Measurements from ENCODE around the gene CTTNBP2.

Gene CTTNBP2

GRCh38 chr7:117802660-117803059, 70.6 kb downstream of the CTTNBP2 start:
- DNase-seq (ENCODE audit: low spot score in 2 of 2) = no peak
- Histone ChIP-seq H3K4me1 (no peaks in the 10 kb centered on the region), H3K9me3 (no peaks in the 10 kb centered on the region), H3K27me3 (ENCODE audit: low read depth) (no peaks in the 10 kb centered on the region), H3K36me3 (replicated peaks) (no peaks in the 10 kb centered on the region), H3K4me3 (no peak overlapping the region)
- in situ Hi-C loops (cut with MboI; ENCODE audit: low sequenced_read_pairs) = no loop called here

DNA sequence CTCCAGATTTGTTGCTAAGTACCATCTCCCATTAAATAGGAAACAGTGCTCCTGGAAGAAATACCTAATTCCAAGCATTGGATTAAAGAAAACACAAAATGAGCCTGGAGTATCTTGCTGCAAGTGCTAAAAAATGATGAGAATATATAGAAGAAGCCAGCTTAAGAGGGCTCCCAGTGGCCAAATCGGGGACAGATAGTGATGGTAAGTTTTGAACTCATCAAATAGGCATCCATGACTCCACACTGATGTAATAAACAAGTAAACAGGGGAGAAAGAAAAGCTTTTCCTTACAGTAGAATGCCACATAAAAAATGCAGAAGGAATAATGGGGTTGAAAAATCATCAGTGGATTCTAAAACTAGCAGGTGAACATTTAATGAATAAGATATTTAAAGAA, 72.4 kb downstream of the CTTNBP2 start:
- DNase-seq (ENCODE audit: low spot score in 2 of 2) = no peak
- in situ Hi-C loops (cut with MboI; ENCODE audit: low sequenced_read_pairs) = no loop called here
- no peaks in the 10 kb centered on the region for H3K4me1 ChIP-seq
- H3K27me3 ChIP-seq (ENCODE audit: low read depth) = no peaks in the 10 kb centered on the region
- no peak overlapping the region for H3K4me3 ChIP-seq
- no peaks in the 10 kb centered on the region for H3K36me3 ChIP-seq (replicated peaks)
- no peaks in the 10 kb centered on the region for H3K9me3 ChIP-seq

DNA sequence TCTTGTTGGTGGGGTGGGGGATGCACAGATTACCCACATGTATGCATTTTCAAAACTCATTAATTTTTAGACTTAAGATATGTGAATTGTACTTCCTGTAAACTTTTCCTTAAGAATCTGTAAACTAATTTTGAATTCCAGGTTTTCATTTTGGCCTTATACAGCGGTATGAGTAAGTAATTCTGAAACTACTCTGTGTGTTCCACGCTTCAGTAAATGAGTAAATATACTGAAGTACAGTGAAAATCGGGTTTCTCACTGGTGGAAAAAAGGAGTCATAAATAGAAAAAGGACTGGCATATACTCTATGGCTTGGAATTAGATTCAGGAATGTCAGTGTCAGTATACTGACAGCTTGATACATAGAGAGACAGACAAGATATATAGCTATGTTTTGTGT, 72.8 kb downstream of the CTTNBP2 start:
- H3K36me3 ChIP-seq (replicated peaks) = no peaks in the 10 kb centered on the region
- no peaks in the 10 kb centered on the region for H3K27me3 ChIP-seq (ENCODE audit: low read depth)
- no peaks in the 10 kb centered on the region for H3K4me1 ChIP-seq
- DNase-seq (ENCODE audit: low spot score in 2 of 2) = no peak
- no peak overlapping the region for H3K4me3 ChIP-seq
- no peaks in the 10 kb centered on the region for H3K9me3 ChIP-seq
- in situ Hi-C loops (cut with MboI; ENCODE audit: low sequenced_read_pairs) = no loop called here

DNA sequence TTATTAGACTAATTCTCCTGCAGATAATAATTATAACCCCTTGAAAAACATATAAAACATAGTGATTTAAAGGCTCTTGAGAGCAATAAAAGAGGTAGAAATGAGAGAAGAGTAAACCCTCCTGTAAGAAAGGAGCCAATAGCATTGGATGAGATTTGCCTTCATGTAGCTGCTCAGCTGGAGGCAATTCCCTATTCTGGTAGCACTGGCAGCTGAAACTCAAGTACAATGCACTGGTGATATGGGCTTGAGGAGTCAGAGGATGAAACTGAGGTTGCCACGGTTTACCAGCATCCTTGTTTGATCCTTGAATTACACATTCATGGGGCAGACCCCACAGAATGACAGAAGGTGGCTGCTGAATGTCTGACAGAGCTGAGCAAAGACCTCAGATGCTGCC, 76.4 kb downstream of the CTTNBP2 start:
- Histone ChIP-seq H3K9me3 (no peaks in the 10 kb centered on the region), H3K4me1 (no peaks in the 10 kb centered on the region), H3K4me3 (no peak overlapping the region), H3K27me3 (ENCODE audit: low read depth) (no peaks in the 10 kb centered on the region), H3K36me3 (replicated peaks) (no peaks in the 10 kb centered on the region)
- in situ Hi-C loops (cut with MboI; ENCODE audit: low sequenced_read_pairs) = no loop called here
- no peak for DNase-seq (ENCODE audit: low spot score in 2 of 2)

DNA sequence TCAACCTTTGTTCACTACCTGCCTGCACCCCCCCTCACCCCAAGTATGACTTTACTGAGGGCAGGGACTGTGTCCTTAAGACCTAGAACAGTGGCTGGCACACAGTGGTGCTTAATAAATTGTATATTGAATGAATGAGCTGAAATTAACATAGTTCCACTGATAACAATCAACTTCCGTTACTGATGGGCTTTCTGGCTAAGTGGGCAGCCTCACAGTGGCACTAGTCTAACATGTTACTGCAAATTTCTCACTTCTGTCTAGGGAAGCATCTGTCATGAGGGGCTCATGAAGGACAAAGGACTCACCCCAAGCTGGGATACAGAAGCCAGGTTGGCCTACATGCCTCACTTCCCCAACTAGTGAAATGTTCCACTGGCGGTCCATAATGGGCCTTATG, 79.3 kb downstream of the CTTNBP2 start:
- DNase-seq (ENCODE audit: low spot score in 2 of 2) = no peak
- H3K36me3 ChIP-seq (replicated peaks) = no peaks in the 10 kb centered on the region
- H3K9me3 ChIP-seq = no peaks in the 10 kb centered on the region
- H3K27me3 ChIP-seq (ENCODE audit: low read depth) = no peaks in the 10 kb centered on the region
- H3K4me1 ChIP-seq = no peaks in the 10 kb centered on the region
- H3K4me3 ChIP-seq = no peak overlapping the region
- in situ Hi-C loops (cut with MboI; ENCODE audit: low sequenced_read_pairs) = no loop called here

GRCh38 chr7:117793521-117793920, 79.7 kb downstream of the CTTNBP2 start:
- Histone ChIP-seq H3K4me3 (no peak overlapping the region), H3K36me3 (replicated peaks) (no peaks in the 10 kb centered on the region), H3K4me1 (no peaks in the 10 kb centered on the region), H3K27me3 (ENCODE audit: low read depth) (no peaks in the 10 kb centered on the region), H3K9me3 (no peaks in the 10 kb centered on the region)
- DNase-seq (ENCODE audit: low spot score in 2 of 2) = no peak
- in situ Hi-C loops (cut with MboI; ENCODE audit: low sequenced_read_pairs) = no loop called here

DNA sequence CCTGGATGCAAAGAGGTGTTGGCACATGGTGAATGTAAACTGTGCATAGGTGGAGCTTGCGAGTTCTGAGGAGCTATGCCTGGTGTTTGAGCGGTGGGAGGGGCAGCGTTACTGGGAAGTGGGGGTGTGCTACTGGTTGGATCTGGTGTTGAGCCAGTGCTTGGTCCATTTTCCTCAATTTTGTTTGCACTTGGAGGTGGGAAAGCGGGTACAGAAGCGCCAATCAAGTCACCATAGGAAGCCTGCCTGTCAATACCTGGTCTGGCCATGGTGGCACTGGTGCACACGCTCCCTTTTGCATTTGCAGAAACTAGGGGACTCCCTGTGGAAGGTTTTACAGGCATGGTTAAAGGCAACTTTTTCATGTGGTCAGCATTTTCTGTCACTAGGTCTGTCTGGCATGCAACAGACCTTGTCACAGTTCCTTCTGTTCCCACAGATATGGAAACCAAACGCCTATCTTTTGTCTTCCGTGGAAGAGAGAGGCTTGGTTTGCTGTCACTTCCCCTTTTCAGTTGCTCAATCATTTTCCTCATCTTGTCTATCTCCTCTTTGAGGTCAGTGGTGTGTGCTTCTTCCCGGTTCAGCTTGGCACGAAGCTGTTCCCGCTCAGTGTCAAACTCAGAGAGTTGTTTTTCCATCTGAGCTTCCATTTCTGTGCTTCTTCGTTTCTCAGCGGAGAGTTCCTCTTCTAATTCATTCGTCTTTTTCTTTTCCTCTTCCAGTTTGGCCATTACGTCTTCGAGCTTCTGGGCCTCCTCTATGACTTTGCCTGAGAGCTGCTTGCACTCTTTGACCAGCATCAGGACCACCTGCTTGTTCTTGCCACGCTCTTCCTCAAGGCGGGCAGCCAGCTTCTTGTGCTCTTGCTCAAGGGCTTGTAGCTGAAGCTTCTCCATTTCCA, 81.1 kb downstream of the CTTNBP2 start:
- H3K4me1 ChIP-seq = no peaks in the 10 kb centered on the region
- in situ Hi-C loops (cut with MboI; ENCODE audit: low sequenced_read_pairs) = no loop called here

DNA sequence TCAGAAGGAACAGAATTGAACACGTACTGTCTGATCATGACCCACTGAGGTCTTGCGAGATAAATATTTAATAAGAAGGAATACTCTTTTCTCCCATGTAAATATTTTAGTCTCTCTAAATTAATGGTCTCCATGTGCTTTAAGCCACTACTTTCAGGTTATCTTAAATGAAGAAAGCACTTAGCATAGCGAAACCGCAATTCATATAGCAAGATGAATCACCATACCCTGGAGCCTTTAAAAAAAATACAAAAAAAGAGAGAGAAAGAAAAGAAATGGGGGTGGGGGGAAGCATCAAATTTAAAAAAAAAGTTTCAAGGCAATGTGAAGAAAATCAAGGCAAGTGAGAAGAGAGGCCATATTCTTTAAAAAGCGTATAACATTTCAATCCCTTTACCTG, 82.5 kb downstream of the CTTNBP2 start:
- H3K27me3 ChIP-seq (ENCODE audit: low read depth) = no peaks in the 10 kb centered on the region
- H3K9me3 ChIP-seq = no peaks in the 10 kb centered on the region
- no peaks in the 10 kb centered on the region for H3K36me3 ChIP-seq (replicated peaks)
- in situ Hi-C loops (cut with MboI; ENCODE audit: low sequenced_read_pairs) = no loop called here
- DNase-seq (ENCODE audit: low spot score in 2 of 2) = no peak
- H3K4me1 ChIP-seq = peaks cover 11% of the 10 kb centered on the region
- H3K4me3 ChIP-seq = no peak overlapping the region

More for the DNA sequence above, 81.1 kb downstream of the CTTNBP2 start:
- Histone ChIP-seq H3K4me3 (no peak overlapping the region), H3K27me3 (ENCODE audit: low read depth) (no peaks in the 10 kb centered on the region), H3K9me3 (no peaks in the 10 kb centered on the region), H3K36me3 (replicated peaks) (no peaks in the 10 kb centered on the region)
- no peak for DNase-seq (ENCODE audit: low spot score in 2 of 2)

DNA sequence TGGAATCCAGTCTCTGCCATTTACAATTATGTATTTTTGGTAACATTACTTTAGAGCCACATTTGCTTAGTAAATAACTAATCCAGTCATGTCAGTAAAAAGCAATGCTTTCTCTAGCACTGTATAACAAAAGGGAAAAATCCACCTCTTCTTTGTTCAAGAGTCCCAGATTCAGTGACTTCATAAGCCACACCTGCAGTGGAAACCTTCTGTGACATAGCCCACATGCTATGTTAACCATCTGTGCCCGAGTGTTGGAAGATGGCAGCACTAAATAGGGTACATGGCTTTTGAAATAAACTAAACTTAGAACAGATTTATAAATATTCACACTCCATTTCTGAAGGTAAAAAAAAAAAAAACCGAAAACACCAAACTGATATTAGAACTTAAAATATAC, 83.0 kb downstream of the CTTNBP2 start:
- Histone ChIP-seq H3K4me3 (no peak overlapping the region), H3K9me3 (no peaks in the 10 kb centered on the region), H3K36me3 (replicated peaks) (no peaks in the 10 kb centered on the region), H3K4me1 (peaks cover 12% of the 10 kb centered on the region), H3K27me3 (ENCODE audit: low read depth) (no peaks in the 10 kb centered on the region)
- DNase-seq (ENCODE audit: low spot score in 2 of 2) = no peak
- in situ Hi-C loops (cut with MboI; ENCODE audit: low sequenced_read_pairs) = no loop called here

DNA sequence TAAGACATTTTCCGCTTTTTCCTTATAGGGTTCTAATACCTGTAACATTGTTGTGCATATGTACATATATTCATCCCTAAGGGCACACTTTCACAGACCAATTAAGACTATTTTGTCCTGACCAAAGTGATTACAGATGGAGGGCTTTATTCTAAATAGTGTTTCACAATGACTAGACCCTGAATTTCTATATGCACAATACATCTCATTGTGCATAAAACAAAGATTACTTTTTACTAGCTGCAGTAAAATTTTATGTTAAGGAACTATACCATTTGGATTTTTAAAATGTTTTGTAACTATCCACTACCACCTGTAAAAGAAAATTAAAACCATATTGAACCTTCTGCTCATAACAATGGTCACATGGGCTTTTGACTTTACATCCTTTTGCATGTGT, 87.8 kb downstream of the CTTNBP2 start:
- no peaks in the 10 kb centered on the region for H3K27me3 ChIP-seq (ENCODE audit: low read depth)
- in situ Hi-C loops (cut with MboI; ENCODE audit: low sequenced_read_pairs) = no loop called here

GRCh38 chr7:117784315-117784714, 88.9 kb downstream of the CTTNBP2 start:
- DNase-seq (ENCODE audit: low spot score in 2 of 2) = no peak
- H3K36me3 ChIP-seq (replicated peaks) = no peaks in the 10 kb centered on the region
- H3K27me3 ChIP-seq (ENCODE audit: low read depth) = no peaks in the 10 kb centered on the region
- in situ Hi-C loops (cut with MboI; ENCODE audit: low sequenced_read_pairs) = no loop called here
- peaks cover 17% of the 10 kb centered on the region for H3K4me1 ChIP-seq
- no peaks in the 10 kb centered on the region for H3K9me3 ChIP-seq
- H3K4me3 ChIP-seq = no peak overlapping the region

More for the DNA sequence above, 87.8 kb downstream of the CTTNBP2 start:
- DNase-seq (ENCODE audit: low spot score in 2 of 2) = peak; percentile 52 to 93
- Histone ChIP-seq H3K9me3 (no peaks in the 10 kb centered on the region), H3K36me3 (replicated peaks) (no peaks in the 10 kb centered on the region), H3K4me3 (no peak overlapping the region), H3K4me1 (peaks cover 17% of the 10 kb centered on the region)

DNA sequence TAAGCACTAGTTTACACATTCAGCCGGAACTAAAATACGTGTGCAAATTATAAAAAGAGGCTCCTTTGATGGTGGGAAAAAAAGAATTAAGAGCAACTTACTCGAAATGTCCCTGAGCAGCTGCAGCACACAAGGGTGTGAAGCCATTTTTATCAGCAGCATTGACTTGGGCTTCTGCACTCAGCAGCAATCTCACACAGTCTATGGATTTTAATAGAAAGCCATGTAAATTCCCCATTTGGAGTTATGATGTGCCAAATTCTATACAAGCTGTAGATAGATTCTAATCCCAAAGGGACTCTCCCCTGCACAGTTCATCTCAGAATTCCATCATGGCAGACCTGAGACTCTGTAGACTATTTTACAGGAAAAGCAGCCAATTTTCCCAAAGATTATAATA, 90.5 kb downstream of the CTTNBP2 start:
- Histone ChIP-seq H3K4me3 (no peak overlapping the region), H3K9me3 (no peaks in the 10 kb centered on the region), H3K36me3 (replicated peaks) (no peaks in the 10 kb centered on the region; the same call in 1 of the 2 replicates), H3K4me1 (peaks cover 17% of the 10 kb centered on the region), H3K27me3 (ENCODE audit: low read depth) (no peaks in the 10 kb centered on the region)
- in situ Hi-C loops (cut with MboI; ENCODE audit: low sequenced_read_pairs) = no loop called here
- DNase-seq (ENCODE audit: low spot score in 2 of 2) = no peak

- no peaks in the 10 kb centered on the region for H3K9me3 ChIP-seq
- DNase-seq (ENCODE audit: low spot score in 2 of 2) = no peak
- H3K4me3 ChIP-seq = no peak overlapping the region
- in situ Hi-C loops (cut with MboI; ENCODE audit: low sequenced_read_pairs) = no loop called here
- peaks cover 16% of the 10 kb centered on the region for H3K4me1 ChIP-seq
- no peaks in the 10 kb centered on the region; the same call in 1 of the 2 replicates for H3K36me3 ChIP-seq (replicated peaks)
- H3K27me3 ChIP-seq (ENCODE audit: low read depth) = no peaks in the 10 kb centered on the region
Observed at GRCh38 chr7:117781707-117782106, 91.5 kb downstream of the CTTNBP2 start.

GRCh38 chr7:117780832-117781231, 92.4 kb downstream of the CTTNBP2 start:
- H3K36me3 ChIP-seq (replicated peaks) = no peaks in the 10 kb centered on the region; the same call in 1 of the 2 replicates
- no peaks in the 10 kb centered on the region for H3K9me3 ChIP-seq
- in situ Hi-C loops (cut with MboI; ENCODE audit: low sequenced_read_pairs) = no loop called here
- H3K27me3 ChIP-seq (ENCODE audit: low read depth) = no peaks in the 10 kb centered on the region
- no peak overlapping the region for H3K4me3 ChIP-seq
- H3K4me1 ChIP-seq = peaks cover 7% of the 10 kb centered on the region
- DNase-seq (ENCODE audit: low spot score in 2 of 2) = no peak
